ENCODE data around the gene KLHDC7B. TPM values are rescaled to one million over a fixed set of nuclear protein-coding genes. Genes with fewer than 3 reads are reported as not detected.

KLHDC7B gene
- total RNA-seq, 2 donors from 2014 or later = 0.07 to 0.16 TPM

DNA sequence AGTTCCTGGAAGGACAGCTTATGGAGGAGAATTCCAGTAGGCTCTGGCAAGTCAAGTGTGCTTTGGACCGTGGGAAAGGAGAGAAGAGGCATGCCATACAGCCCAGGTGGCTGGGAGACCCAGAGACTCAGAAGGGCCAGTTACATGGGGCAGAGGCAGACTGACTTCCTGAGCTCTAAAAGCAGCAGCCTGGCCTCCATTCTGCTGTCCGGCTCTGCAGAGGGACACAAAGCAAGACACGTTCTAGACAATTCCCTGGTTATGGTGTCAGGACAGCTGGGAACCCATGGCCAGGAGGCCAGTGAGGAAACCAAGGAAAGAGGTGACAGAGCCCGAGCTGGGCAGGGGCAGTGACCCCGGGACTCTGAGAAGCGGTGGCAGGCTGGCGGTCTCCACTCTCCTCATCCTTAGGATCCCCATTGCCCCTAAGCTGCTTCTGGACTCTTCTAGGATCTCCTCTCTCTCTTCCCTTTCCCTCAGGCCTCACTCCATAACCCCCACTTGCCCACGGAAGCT lies 29.8 kb downstream of the KLHDC7B start:
- Histone ChIP-seq H3K27me3 (no peaks in the 10 kb centered on the region), H3K9me3 (no peaks in the 10 kb centered on the region), H3K9ac (ENCODE audit: low read depth in 2 of 2, low read length in 2 of 2) (no peak overlapping the region), H3K4me1 (no peaks in the 10 kb centered on the region), H3K4me3 (no peak overlapping the region), H3K36me3 (no peaks in the 10 kb centered on the region), H3K27ac (no peak overlapping the region)
- intact Hi-C loops (cut with DNase I) = no loop called here
- TF ChIP-seq, protein P1, sequence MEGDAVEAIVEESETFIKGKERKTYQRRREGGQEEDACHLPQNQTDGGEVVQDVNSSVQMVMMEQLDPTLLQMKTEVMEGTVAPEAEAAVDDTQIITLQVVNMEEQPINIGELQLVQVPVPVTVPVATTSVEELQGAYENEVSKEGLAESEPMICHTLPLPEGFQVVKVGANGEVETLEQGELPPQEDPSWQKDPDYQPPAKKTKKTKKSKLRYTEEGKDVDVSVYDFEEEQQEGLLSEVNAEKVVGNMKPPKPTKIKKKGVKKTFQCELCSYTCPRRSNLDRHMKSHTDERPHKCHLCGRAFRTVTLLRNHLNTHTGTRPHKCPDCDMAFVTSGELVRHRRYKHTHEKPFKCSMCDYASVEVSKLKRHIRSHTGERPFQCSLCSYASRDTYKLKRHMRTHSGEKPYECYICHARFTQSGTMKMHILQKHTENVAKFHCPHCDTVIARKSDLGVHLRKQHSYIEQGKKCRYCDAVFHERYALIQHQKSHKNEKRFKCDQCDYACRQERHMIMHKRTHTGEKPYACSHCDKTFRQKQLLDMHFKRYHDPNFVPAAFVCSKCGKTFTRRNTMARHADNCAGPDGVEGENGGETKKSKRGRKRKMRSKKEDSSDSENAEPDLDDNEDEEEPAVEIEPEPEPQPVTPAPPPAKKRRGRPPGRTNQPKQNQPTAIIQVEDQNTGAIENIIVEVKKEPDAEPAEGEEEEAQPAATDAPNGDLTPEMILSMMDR (IDR thresholded peaks at IDR 0.05) = no peak
- no peak for DNase-seq

DNA sequence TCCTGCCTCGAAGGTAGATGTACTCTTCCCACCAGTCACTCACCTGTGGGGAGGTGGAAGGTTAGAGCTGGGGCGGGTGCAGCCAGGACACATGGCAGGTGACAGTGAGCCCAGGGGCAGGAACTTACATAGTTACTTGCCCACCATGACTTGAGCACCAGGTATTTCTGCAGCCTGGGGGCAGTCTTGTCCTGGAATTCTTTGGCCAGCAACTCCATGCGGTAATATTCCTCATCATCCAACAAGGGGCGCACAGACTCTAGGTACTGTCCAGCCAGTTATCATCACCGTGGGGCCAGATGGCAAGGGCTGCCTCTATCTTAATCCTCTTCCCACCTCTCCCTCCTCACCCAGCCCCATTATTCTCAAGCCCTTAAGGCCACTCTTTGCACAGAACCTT lies 30.4 kb downstream of the KLHDC7B start:
- Histone ChIP-seq H3K4me3 (no peak overlapping the region), H3K4me1 (no peaks in the 10 kb centered on the region), H3K27me3 (no peaks in the 10 kb centered on the region), H3K36me3 (no peaks in the 10 kb centered on the region), H3K9ac (ENCODE audit: low read depth in 2 of 2, low read length in 2 of 2) (no peak overlapping the region), H3K27ac (no peak overlapping the region), H3K9me3 (no peaks in the 10 kb centered on the region)
- TF ChIP-seq, protein P1 (IDR thresholded peaks at IDR 0.05) = no peak
- intact Hi-C loops (cut with DNase I) = no loop called here
- DNase-seq = no peak

DNA sequence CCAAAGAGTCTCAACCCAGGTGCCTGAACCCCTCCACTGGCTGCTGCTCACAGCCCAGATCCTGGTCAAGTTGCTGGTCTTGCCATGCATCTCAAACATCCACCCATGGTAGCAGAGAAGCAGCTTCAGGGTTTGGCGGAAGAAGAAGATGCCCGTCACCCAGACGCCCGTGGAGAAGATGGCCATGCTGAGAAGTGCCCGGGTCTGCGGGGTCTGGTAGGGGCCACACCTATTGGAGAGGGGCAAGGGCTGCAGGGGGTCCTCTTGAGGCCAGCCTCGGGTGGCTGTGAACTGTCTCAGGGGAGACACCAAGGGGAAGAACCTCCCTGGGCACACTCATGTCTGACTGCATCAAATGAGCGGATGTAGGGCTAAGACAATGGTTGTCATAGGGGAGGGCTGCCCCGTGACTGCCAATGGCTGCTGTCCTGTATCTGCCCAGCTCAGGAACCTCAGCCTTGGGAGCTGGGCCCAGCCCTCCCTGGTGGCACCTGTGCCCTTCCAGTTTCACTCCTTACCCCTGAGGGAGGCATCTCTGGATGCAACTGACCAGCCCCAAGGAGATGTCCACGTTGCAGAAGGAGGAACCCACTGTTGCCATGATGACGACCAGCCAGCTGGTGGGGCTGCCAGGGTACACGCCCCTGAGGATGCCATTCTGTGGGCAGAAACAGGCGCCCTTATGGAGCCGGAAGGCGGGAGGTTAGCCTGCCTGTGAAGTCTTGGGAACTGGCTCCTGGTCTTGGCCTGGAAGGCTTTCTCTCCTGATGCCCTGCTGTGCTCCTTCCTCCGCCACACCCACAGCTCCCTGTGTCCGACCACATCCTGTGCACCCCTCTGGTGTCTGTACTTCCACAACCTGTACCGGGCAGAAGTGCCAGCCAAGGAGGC lies 31.4 kb downstream of the KLHDC7B start:
- Histone ChIP-seq H3K27me3 (no peaks in the 10 kb centered on the region), H3K36me3 (no peaks in the 10 kb centered on the region), H3K9ac (ENCODE audit: low read depth in 2 of 2, low read length in 2 of 2) (no peak overlapping the region), H3K4me3 (no peak overlapping the region), H3K27ac (no peak overlapping the region), H3K4me1 (peaks cover 5% of the 10 kb centered on the region), H3K9me3 (no peaks in the 10 kb centered on the region)
- DNase-seq = no peak
- TF ChIP-seq, protein P1 (IDR thresholded peaks at IDR 0.05) = no peak
- intact Hi-C loops (cut with DNase I) = no loop called here

DNA sequence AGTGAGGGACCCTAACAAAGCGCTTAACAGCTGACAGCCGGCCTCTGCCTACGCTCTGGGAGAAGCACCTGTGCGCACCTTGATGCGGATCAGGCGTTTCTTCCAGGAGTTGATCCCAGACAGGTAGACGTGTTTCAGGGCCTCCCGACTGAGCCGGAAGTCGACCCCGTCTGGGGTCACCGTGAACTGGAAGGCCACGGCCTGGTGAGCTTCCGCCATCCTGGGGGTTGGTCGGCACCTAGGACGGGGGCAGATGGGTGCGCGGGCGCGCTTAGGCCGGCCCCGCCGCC lies 31.9 kb downstream of the KLHDC7B start:
- H3K4me1 ChIP-seq = peaks cover 5% of the 10 kb centered on the region
- TF ChIP-seq, protein P1 (IDR thresholded peaks at IDR 0.05) = no peak
- no peak overlapping the region for H3K4me3 ChIP-seq
- intact Hi-C loops (cut with DNase I) = no loop called here
- no peaks in the 10 kb centered on the region for H3K9me3 ChIP-seq
- DNase-seq = no peak
- no peaks in the 10 kb centered on the region for H3K36me3 ChIP-seq
- no peak overlapping the region for H3K27ac ChIP-seq
- no peak overlapping the region for H3K9ac ChIP-seq (ENCODE audit: low read depth in 2 of 2, low read length in 2 of 2)
- no peaks in the 10 kb centered on the region for H3K27me3 ChIP-seq

DNA sequence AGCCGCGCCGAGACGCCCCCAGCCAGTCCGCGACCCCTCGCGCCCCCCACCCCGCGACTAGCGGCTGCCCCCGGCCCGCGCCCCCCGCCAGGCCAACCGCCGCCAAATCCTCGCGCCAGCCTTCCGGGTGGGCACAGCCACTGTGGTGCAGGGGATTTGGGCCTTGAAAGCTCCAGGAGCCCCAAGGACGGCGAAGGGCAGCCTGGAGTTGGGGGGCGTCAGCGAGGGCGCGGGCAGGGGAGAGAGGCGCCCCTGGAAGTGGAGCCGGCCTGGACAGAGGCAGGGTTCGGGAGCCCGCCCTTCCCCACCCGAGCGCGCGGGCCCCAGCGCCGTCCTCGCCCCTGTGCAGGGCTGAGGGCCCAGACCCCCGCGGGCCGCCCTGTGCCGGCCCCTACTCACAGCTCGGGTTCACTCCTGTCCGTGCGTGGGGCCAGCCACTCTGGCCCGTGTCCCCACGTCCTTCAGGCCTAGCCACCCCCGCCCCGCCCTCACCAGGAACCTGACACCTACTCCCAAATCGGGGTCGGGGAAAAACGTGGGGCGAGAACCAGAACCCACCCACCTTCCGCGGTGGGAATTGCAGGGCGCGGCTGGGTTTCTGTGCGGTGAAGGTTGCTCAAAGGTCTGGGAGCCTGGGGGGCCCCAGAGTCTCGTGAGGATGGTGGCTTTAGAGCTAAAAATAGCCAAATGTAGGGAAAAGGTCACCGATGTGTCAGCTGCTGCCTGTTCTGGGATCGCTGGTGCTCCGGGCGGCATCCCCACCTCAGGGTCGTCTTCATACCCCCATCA lies 32.5 kb downstream of the KLHDC7B start, which contains the start of gene CPT1B:
Gene CPT1B (minus strand): TSS at position 441 of the 789 bp plus-strand sequence. CDS start 512 bp downstream, outside the sequence.
- no peak for DNase-seq
- H3K4me1 ChIP-seq = peaks cover 5% of the 10 kb centered on the region
- no peak within 1 kb of the TSS for H3K27ac ChIP-seq
- intact Hi-C loops (cut with DNase I) = no loop called here
- TF ChIP-seq, protein P1 (IDR thresholded peaks at IDR 0.05) = no peak
- no peaks in the 10 kb centered on the region for H3K9me3 ChIP-seq
- H3K9ac ChIP-seq (ENCODE audit: low read depth in 2 of 2, low read length in 2 of 2) = peak within 1 kb of the TSS in 1 of 2 donors; percentile 8
- no peaks in the 10 kb centered on the region for H3K27me3 ChIP-seq
- no peaks in the 10 kb centered on the region for H3K36me3 ChIP-seq
- H3K4me3 ChIP-seq = no peak within 1 kb of the TSS
